SU-DHL-6 (cell line): ENCODE measurements around the gene PDZD2.

ENCODE experiments used
- H2AFZ ChIP-seq: fragments of 200-600 bp; sonication (generic); 2 replicates; pipeline ENCODE4 v1.6.1; 2014; ENCODE audit warnings: low read depth, mild to moderate bottlenecking, moderate library complexity, mixed read lengths, antibody characterized with exemption, low read length; ENCODE audit not compliant: severe bottlenecking
- H3F3A ChIP-seq: fragments of 200-600 bp; shearing (Covaris generic); 2 replicates; pipeline ENCODE4 v1.6.0; 2016; ENCODE audit warnings: antibody characterized with exemption, mild to moderate bottlenecking; ENCODE audit not compliant: insufficient read depth
- H3K27ac ChIP-seq: fragments of 200-600 bp; sonication (generic); 2 replicates; pipeline ENCODE4 v1.5.1; 2016; ENCODE audit warnings: low read depth, mild to moderate bottlenecking, low read length, moderate library complexity, mixed read lengths
- H3K27me3 ChIP-seq: fragments of 200-600 bp; sonication (generic), shearing (Covaris generic); 2 replicates; pipeline ENCODE4 v1.6.0; 2014; ENCODE audit warnings: mild to moderate bottlenecking, low read length
- H3K36me3 ChIP-seq: fragments of 200-600 bp; sonication (generic); 2 replicates; pipeline ENCODE4 v1.6.1; 2014; ENCODE audit warnings: mild to moderate bottlenecking, low read length, mixed read lengths
- H3K4me2 ChIP-seq: fragments of 300-600, 200-600 bp; shearing (Covaris generic), sonication (generic); 2 replicates; pipeline ENCODE4 v1.6.0; 2014; ENCODE audit warnings: low read length, low read depth, mild to moderate bottlenecking; ENCODE audit not compliant: poor library complexity, severe bottlenecking
- H3K4me3 ChIP-seq: fragments of 200-600 bp; sonication (generic); 2 replicates; pipeline ENCODE4 v1.5.1; 2014; ENCODE audit warnings: antibody characterized with exemption, low read length, mild to moderate bottlenecking, mixed read lengths; ENCODE audit not compliant: insufficient read depth, poor library complexity, severe bottlenecking
- H3K79me2 ChIP-seq: fragments of 200-600 bp; sonication (generic); 2 replicates; pipeline ENCODE4 v1.6.1; 2014; ENCODE audit warnings: mild to moderate bottlenecking, low read length, moderate library complexity; ENCODE audit not compliant: insufficient read depth
- H3K9ac ChIP-seq: fragments of 200-600 bp; sonication (generic); 2 replicates; pipeline ENCODE4 v1.7.0; 2014; ENCODE audit warnings: mild to moderate bottlenecking, low read length
- H3K9me2 ChIP-seq: fragments of 200-600 bp; sonication (generic); replicated peaks from 2 replicates; pipeline ENCODE4 v1.6.1; 2014; ENCODE audit warnings: low read length; ENCODE audit not compliant: insufficient read depth
- H3K9me3 ChIP-seq: fragments of 200-600 bp; sonication (generic); 2 replicates; pipeline ENCODE4 v1.6.1; 2014; ENCODE audit warnings: low read length, mixed read lengths; ENCODE audit not compliant: insufficient read depth
- H4K20me1 ChIP-seq: fragments of 200-600 bp; sonication (generic); 2 replicates; pipeline ENCODE4 v1.6.1; 2014; ENCODE audit warnings: low read depth, mild to moderate bottlenecking, antibody characterized with exemption, low read length, moderate library complexity, mixed read lengths
- CTCF ChIP-seq: fragments of 200-600 bp; sonication (generic); IDR thresholded peaks from one replicate; pipeline ENCODE4 v1.5.1; 2017; ENCODE audit warnings: antibody characterized with exemption, mild to moderate bottlenecking, low read length, moderate library complexity; ENCODE audit not compliant: insufficient read depth, poor library complexity, severe bottlenecking
- EZH2phosphoT487 ChIP-seq: fragments of 200-600 bp; sonication (generic), shearing (Covaris generic); conservative IDR thresholded peaks from 2 replicates; pipeline ENCODE4 v1.6.1; 2018; ENCODE audit warnings: mild to moderate bottlenecking, antibody characterized with exemption, low read length, moderate library complexity, mixed read lengths

The PDZD2 gene

GRCh38 chr5:32129074-32129598 lies 490.2 kb downstream of the PDZD2 start:
- Histone ChIP-seq H3K4me2 (no peak overlapping the region), H3K9me3 (no peaks in the 10 kb centered on the region), H3K9ac (no peak overlapping the region), H2AFZ (no peak overlapping the region), H3K27ac (no peak overlapping the region), H4K20me1 (no peaks in the 10 kb centered on the region), H3K9me2 (no peaks in the 10 kb centered on the region), H3K79me2 (peaks cover 28% of the 10 kb centered on the region; the same call in 1 of the 2 replicates), H3K36me3 (peaks cover 24% of the 10 kb centered on the region; the same call in 1 of the 2 replicates), H3K27me3 (no peaks in the 10 kb centered on the region), H3F3A (no peaks in the 10 kb centered on the region; the same call in 1 of the 2 replicates), H3K4me3 (no peak overlapping the region)
- TF ChIP-seq CTCF, result no peak
- TF ChIP-seq EZH2phosphoT487, result no peak

GRCh38 chr5:32130865-32131264 lies 491.9 kb downstream of the PDZD2 start:
- no peak overlapping the region for H3K4me2 ChIP-seq
- H3K9ac ChIP-seq, result no peak overlapping the region
- no peaks in the 10 kb centered on the region for H4K20me1 ChIP-seq
- H3K27ac ChIP-seq, result no peak overlapping the region
- no peak overlapping the region for H3K4me3 ChIP-seq
- H3K9me2 ChIP-seq, result no peaks in the 10 kb centered on the region
- H3K36me3 ChIP-seq, result peaks cover 23% of the 10 kb centered on the region; the same call in 1 of the 2 replicates
- peaks cover 28% of the 10 kb centered on the region; the same call in 1 of the 2 replicates for H3K79me2 ChIP-seq
- no peak for TF ChIP-seq EZH2phosphoT487
- no peak for TF ChIP-seq CTCF
- H3K27me3 ChIP-seq, result no peaks in the 10 kb centered on the region
- no peaks in the 10 kb centered on the region for H3K9me3 ChIP-seq
- H2AFZ ChIP-seq, result no peak overlapping the region
- H3F3A ChIP-seq, result no peaks in the 10 kb centered on the region; the same call in 1 of the 2 replicates

- Histone ChIP-seq H3K27me3 (no peaks in the 10 kb centered on the region), H3F3A (no peaks in the 10 kb centered on the region; the same call in 1 of the 2 replicates), H3K79me2 (peaks cover 28% of the 10 kb centered on the region; the same call in 1 of the 2 replicates), H3K4me2 (no peak overlapping the region), H3K9me2 (no peaks in the 10 kb centered on the region), H2AFZ (no peak overlapping the region), H3K9ac (no peak overlapping the region), H3K9me3 (no peaks in the 10 kb centered on the region), H3K27ac (no peak overlapping the region), H3K4me3 (no peak overlapping the region), H4K20me1 (no peaks in the 10 kb centered on the region), H3K36me3 (peaks cover 20% of the 10 kb centered on the region; the same call in 1 of the 2 replicates)
- TF ChIP-seq CTCF (no peak), EZH2phosphoT487 (no peak)
Observed at GRCh38 chr5:32131604-32132003, 492.7 kb downstream of the PDZD2 start.
